K562 (cell line): ENCODE results near the gene CTSF. TPM values are rescaled to one million over a fixed set of nuclear protein-coding genes. Genes with fewer than 3 reads are reported as not detected.

Source experiments
- ADNP ChIP-seq: fragments of 200-800 bp; sonication (Bioruptor generic); IDR thresholded peaks from 2 replicates; pipeline ENCODE4 v1.6.1; 2016; ENCODE audit warnings: missing genetic modification characterization, missing compliant biosample characterization
- CGGBP1 ChIP-seq: fragments of 250-450 bp; sonication (Bioruptor Pico); IDR thresholded peaks from 2 replicates; pipeline ENCODE4 v1.9.0; 2021; ENCODE audit warnings: mild to moderate bottlenecking
- E2F1 ChIP-seq: sonication (generic); formaldehyde crosslinking; IDR thresholded peaks from 2 replicates; pipeline ENCODE4 v1.8.1; 2023; ENCODE audit warnings: mild to moderate bottlenecking, missing genetic modification reagents, moderate library complexity
- HDAC1 ChIP-seq, 2 experiments: fragments of 450-650 bp; IDR thresholded peaks; 2 replicates each; pipeline ENCODE4 v1.6.1; 2016 to 2017; ENCODE audit warnings: inconsistent platforms in 1 of 2, mild to moderate bottlenecking in 1 of 2, moderate library complexity in 1 of 2
- HES1 ChIP-seq: fragments of 450-650 bp; IDR thresholded peaks from 2 replicates; pipeline ENCODE4 v1.6.1; 2016; ENCODE audit warnings: low read depth, mild to moderate bottlenecking, moderate library complexity
- PML ChIP-seq: IDR thresholded peaks from 2 replicates; pipeline ENCODE4 v1.6.1; 2012; ENCODE audit warnings: low read length, inconsistent platforms
- POLR2B ChIP-seq: fragments of 450-650 bp; IDR thresholded peaks from 2 replicates; pipeline ENCODE4 v1.6.1; 2018; ENCODE audit warnings: low read depth; ENCODE audit not compliant: partially characterized antibody
- TFAM ChIP-seq: fragments of 250-450 bp; sonication (Bioruptor Pico); conservative IDR thresholded peaks from 2 replicates; pipeline ENCODE4 v1.5.0; 2021; ENCODE audit warnings: mild to moderate bottlenecking, moderate library complexity
- TRIM25 ChIP-seq: fragments of 450-650 bp; IDR thresholded peaks from 2 replicates; pipeline ENCODE4 v1.7.0; 2016; ENCODE audit warnings: borderline replicate concordance
- ZFP36 ChIP-seq: fragments of 150-350 bp; IDR thresholded peaks from 2 replicates; pipeline ENCODE4 v1.6.1; 2018; ENCODE audit warnings: low read length, low read depth; ENCODE audit not compliant: partially characterized antibody
- ZNF121 ChIP-seq: sonication (generic); formaldehyde crosslinking; conservative IDR thresholded peaks from 2 replicates; pipeline ENCODE4 v1.8.0; 2022; ENCODE audit warnings: missing genetic modification reagents
- ZNF184 ChIP-seq: sonication (generic); formaldehyde crosslinking; IDR thresholded peaks from 2 replicates; pipeline ENCODE4 v1.5.0; 2020; ENCODE audit warnings: missing genetic modification reagents
- ZNF583 ChIP-seq: fragments of 250-450 bp; sonication (Bioruptor Pico); IDR thresholded peaks from 2 replicates; pipeline ENCODE4 v1.4.0; 2020
- polyA plus RNA-seq, 8 experiments: library from polyadenylated mRNA; depleted of rRNA in 4 of 8; stranded (reverse) in 5 of 8; unstranded in 3 of 8; fragments of >200 nt; fragmentation: Nextera tagmentation in 2 of 8; fragmentation: Illumina TruSeq in 1 of 8; extraction: Ambion mirVana in 2 of 8; extraction: Trizol in 1 of 8; gene quantifications; 2 replicates each; pipeline versions ENCODE4 v1.2.1 to v1.2.3, GENCODE V29; 2011 to 2014; ENCODE audit warnings: inconsistent platforms in 1 of 8, missing spikeins in 1 of 8
- total RNA-seq, 7 experiments: library from RNA; depleted of rRNA in 6 of 7; stranded (reverse); fragments of >200 nt in 6 of 7; fragmentation: Illumina TruSeq in 2 of 7; extraction: Trizol in 2 of 7; gene quantifications; 2 replicates each; pipeline versions ENCODE4 v1.2.1 to v1.2.3, GENCODE V29; 2011 to 2021; ENCODE audit warnings: low replicate concordance in 1 of 7

CTSF gene
- total and polyA plus RNA-seq, 9 of the 15 experiments (the other 6 are each of a cell fraction or from before 2014, with no cell fraction given) = 0.41 to 10.5 (median 3.8) TPM

- no peak for TF ChIP-seq TFAM (CRISPR knock-in tag)
- TF ChIP-seq ZNF121 = no peak
- no peak for TF ChIP-seq ADNP (tag)
- TF ChIP-seq E2F1 = peak; percentile 83
- TF ChIP-seq ZNF583 (CRISPR knock-in tag) = peak; percentile 82; the same call in 1 of the 2 replicates
- TF ChIP-seq ZNF184 = no peak
- TF ChIP-seq TRIM25 = no peak
- TF ChIP-seq PML = peak; percentile 96
- no peak for TF ChIP-seq ZFP36
- TF ChIP-seq HES1 = no peak
- no peak; the same call in 1 of the 2 replicates for TF ChIP-seq CGGBP1 (CRISPR knock-in tag)
- TF ChIP-seq POLR2B = peak; percentile 99
- TF ChIP-seq HDAC1 (IDR thresholded peaks at IDR 0.05) = peak in 1 of 2 experiments; percentile 87; a peak in 2 of 4 replicates
These were observed 48.2 kb upstream of the CTSF start, which contains the start of gene RBM14 (continued) for GRCh38 chr11:66616379-66617154.
